GM18951 (cell line): Measurements from ENCODE around the gene LRRK2.

Experiments used
- POLR2A ChIP-seq: IDR thresholded peaks from 4 replicates; pipeline ENCODE4 v1.6.1; 2011; ENCODE audit warnings: mild to moderate bottlenecking; ENCODE audit not compliant: insufficient read length, insufficient read depth; ENCODE audit errors: extremely low read depth
- in situ Hi-C: fragments of 300-500 bp; cut with MboI; formaldehyde crosslinking; loops from one replicate; pipeline ENCODE4 v1.12.0; 2022; ENCODE audit warnings: low sequenced_read_pairs, mixed read lengths, inconsistent platforms; ENCODE audit not compliant: unreplicated experiment

LRRK2 gene

GRCh38 chr12:40286583-40286982, 61.8 kb downstream of the LRRK2 start:
- in situ Hi-C loops: no loop called here
- TF ChIP-seq POLR2A: no peak

- no peak for TF ChIP-seq POLR2A
- in situ Hi-C loops: no loop called here
Measured at GRCh38 chr12:40287369-40287975, 62.7 kb downstream of the LRRK2 start.

- in situ Hi-C loops: no loop called here
- TF ChIP-seq POLR2A: no peak
Measured at GRCh38 chr12:40292788-40293429, 68.1 kb downstream of the LRRK2 start.

GRCh38 chr12:40298341-40298740, 73.5 kb downstream of the LRRK2 start:
- TF ChIP-seq POLR2A: no peak
- in situ Hi-C loops: no loop called here

- no peak for TF ChIP-seq POLR2A
- in situ Hi-C loops: loop anchor here (10.0 to 25.0 kb wide), 2 partner anchors 146 to 288 kb away; no protein-coding TSS in a partner anchor
Measured at GRCh38 chr12:40300490-40300889, 75.7 kb downstream of the LRRK2 start.

GRCh38 chr12:40309001-40309400, 84.2 kb downstream of the LRRK2 start:
- in situ Hi-C loops: loop anchor here (10.0 to 25.0 kb wide), 2 partner anchors 154 to 297 kb away; no protein-coding TSS in a partner anchor
- TF ChIP-seq POLR2A: no peak

- in situ Hi-C loops: loop anchor here (25.0 kb wide), 1 partner anchor 298 kb away; no protein-coding TSS in a partner anchor
- TF ChIP-seq POLR2A: no peak
Measured at GRCh38 chr12:40310211-40310610, 85.4 kb downstream of the LRRK2 start.

GRCh38 chr12:40312196-40312595, 87.4 kb downstream of the LRRK2 start:
- in situ Hi-C loops: loop anchor here (25.0 kb wide), 1 partner anchor 300 kb away; no protein-coding TSS in a partner anchor
- TF ChIP-seq POLR2A: no peak

- in situ Hi-C loops: loop anchor here (25.0 kb wide), 1 partner anchor 301 kb away; no protein-coding TSS in a partner anchor
- no peak for TF ChIP-seq POLR2A
Measured at GRCh38 chr12:40312982-40313576, 88.3 kb downstream of the LRRK2 start.

GRCh38 chr12:40313928-40314327, 89.1 kb downstream of the LRRK2 start:
- in situ Hi-C loops: loop anchor here (25.0 kb wide), 1 partner anchor 302 kb away; no protein-coding TSS in a partner anchor
- no peak for TF ChIP-seq POLR2A

- in situ Hi-C loops: loop anchor here (25.0 kb wide), 1 partner anchor 303 kb away; no protein-coding TSS in a partner anchor
- TF ChIP-seq POLR2A: no peak
Measured at GRCh38 chr12:40314927-40315326, 90.1 kb downstream of the LRRK2 start.

- TF ChIP-seq POLR2A: no peak
- in situ Hi-C loops: loop anchor here (25.0 kb wide), 1 partner anchor 303 kb away; no protein-coding TSS in a partner anchor
Measured at GRCh38 chr12:40315375-40315774, 90.6 kb downstream of the LRRK2 start.

GRCh38 chr12:40324261-40324660, 99.5 kb downstream of the LRRK2 start:
- in situ Hi-C loops: loop anchor here (25.0 kb wide), 1 partner anchor 312 kb away; no protein-coding TSS in a partner anchor
- no peak for TF ChIP-seq POLR2A

- in situ Hi-C loops: no loop called here
- no peak for TF ChIP-seq POLR2A
Measured at GRCh38 chr12:40325349-40325960, 100.7 kb downstream of the LRRK2 start.
